H1 (cell line): ENCODE results near the gene BCO1.

Source experiments
- ASH2L ChIP-seq: fragments of 200-600, 300-600 bp; sonication (generic); IDR thresholded peaks from one replicate; pipeline ENCODE4 v1.7.1; 2017; ENCODE audit warnings: low read length
- CEBPB ChIP-seq: IDR thresholded peaks from 2 replicates; pipeline ENCODE4 v1.6.1; 2012; ENCODE audit warnings: low read depth, low read length
- EP300 ChIP-seq, 2 experiments: IDR thresholded peaks; 1 replicate in 1 of 2; 2 replicates in 1 of 2; pipeline ENCODE4 v1.6.1; 2011 to 2012; ENCODE audit warnings: low read depth in 2 of 2, low read length in 2 of 2, mild to moderate bottlenecking in 2 of 2, borderline replicate concordance in 1 of 2, inconsistent platforms in 1 of 2, moderate library complexity in 1 of 2
- POLR2A ChIP-seq, 2 experiments: IDR thresholded peaks; 1 replicate in 1 of 2; 2 replicates in 1 of 2; pipeline ENCODE4 v1.6.1; 2011; ENCODE audit warnings: low read depth in 2 of 2, low read length in 2 of 2, mild to moderate bottlenecking in 2 of 2; ENCODE audit errors: control extremely low read depth in 1 of 2
- ZNF274 ChIP-seq: IDR thresholded peaks from 2 replicates; pipeline ENCODE4 v1.7.0; 2012; ENCODE audit warnings: low read length, borderline replicate concordance; ENCODE audit errors: extremely low read depth
- TF ChIP-seq, protein P1 (sequence below), 3 experiments: IDR thresholded peaks; 1 replicate in 2 of 3; 2 replicates in 1 of 3; pipeline versions ENCODE4 v1.5.1 to v1.6.1; 2011; ENCODE audit warnings: low read length in 3 of 3, mild to moderate bottlenecking in 3 of 3, inconsistent platforms in 2 of 3, low read depth in 1 of 3, moderate library complexity in 1 of 3; ENCODE audit not compliant: insufficient read depth in 1 of 3; ENCODE audit errors: control extremely low read depth in 1 of 3
- TF ChIP-seq, protein P2 (sequence below): IDR thresholded peaks from 2 replicates; pipeline ENCODE4 v1.6.1; 2012; ENCODE audit warnings: inconsistent platforms

DNA sequence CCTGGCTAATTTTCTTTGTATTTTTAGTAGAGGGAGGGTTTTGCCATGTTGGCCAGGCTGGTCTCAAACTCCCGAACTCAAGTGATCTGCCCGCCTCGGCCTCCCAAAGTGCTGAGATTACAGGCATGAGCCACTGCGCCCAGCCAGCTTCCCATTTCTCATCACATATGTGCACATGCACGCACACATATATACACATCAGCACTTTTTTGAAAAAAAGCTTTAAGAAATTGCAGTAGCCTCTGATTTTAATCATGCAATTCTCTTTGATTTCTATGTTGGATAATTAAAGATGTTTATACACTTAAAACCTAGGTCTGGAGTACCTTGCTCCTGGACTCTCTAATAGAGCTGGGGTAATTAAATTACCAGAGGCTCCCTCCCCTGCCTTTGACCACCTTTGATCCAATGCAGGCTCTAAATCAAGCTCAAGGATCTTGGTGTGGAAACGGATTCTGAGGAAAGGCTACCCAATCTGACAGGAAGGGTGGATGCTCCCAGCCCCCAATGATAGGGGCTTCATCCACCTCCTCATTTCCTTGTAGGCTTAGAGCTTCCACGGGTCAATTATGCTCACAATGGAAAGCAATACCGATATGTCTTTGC lies 46.6 kb downstream of the BCO1 start:
- TF ChIP-seq, protein P1, sequence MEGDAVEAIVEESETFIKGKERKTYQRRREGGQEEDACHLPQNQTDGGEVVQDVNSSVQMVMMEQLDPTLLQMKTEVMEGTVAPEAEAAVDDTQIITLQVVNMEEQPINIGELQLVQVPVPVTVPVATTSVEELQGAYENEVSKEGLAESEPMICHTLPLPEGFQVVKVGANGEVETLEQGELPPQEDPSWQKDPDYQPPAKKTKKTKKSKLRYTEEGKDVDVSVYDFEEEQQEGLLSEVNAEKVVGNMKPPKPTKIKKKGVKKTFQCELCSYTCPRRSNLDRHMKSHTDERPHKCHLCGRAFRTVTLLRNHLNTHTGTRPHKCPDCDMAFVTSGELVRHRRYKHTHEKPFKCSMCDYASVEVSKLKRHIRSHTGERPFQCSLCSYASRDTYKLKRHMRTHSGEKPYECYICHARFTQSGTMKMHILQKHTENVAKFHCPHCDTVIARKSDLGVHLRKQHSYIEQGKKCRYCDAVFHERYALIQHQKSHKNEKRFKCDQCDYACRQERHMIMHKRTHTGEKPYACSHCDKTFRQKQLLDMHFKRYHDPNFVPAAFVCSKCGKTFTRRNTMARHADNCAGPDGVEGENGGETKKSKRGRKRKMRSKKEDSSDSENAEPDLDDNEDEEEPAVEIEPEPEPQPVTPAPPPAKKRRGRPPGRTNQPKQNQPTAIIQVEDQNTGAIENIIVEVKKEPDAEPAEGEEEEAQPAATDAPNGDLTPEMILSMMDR (IDR thresholded peaks at IDR 0.05; ENCODE audit: control extremely low read depth in 1 of 3, insufficient read depth in 1 of 3, low read depth in 1 of 3, low read length in 3 of 3) = no peak
- TF ChIP-seq ASH2L = no peak
- TF ChIP-seq, protein P2, sequence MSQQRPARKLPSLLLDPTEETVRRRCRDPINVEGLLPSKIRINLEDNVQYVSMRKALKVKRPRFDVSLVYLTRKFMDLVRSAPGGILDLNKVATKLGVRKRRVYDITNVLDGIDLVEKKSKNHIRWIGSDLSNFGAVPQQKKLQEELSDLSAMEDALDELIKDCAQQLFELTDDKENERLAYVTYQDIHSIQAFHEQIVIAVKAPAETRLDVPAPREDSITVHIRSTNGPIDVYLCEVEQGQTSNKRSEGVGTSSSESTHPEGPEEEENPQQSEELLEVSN = no peak
- no peak for TF ChIP-seq POLR2A (IDR thresholded peaks at IDR 0.05; ENCODE audit: control extremely low read depth in 1 of 2, low read depth in 2 of 2, low read length in 2 of 2)
- TF ChIP-seq EP300 (IDR thresholded peaks at IDR 0.05; ENCODE audit: borderline replicate concordance in 1 of 2, low read depth in 2 of 2, low read length in 2 of 2) = no peak
- TF ChIP-seq ZNF274 = no peak
- no peak for TF ChIP-seq CEBPB
